GM21576 (cell line): ENCODE results near the gene PPP1CB.
"Not testable (repeated sequence)": the region's sequence is repeated elsewhere in the genome, so short reads cannot be mapped to it uniquely, and the experiment has no call there.

ENCODE experiments used
- ATAC-seq: cut with Tn5 transposase; IDR thresholded peaks from one replicate; pipeline ENCODE4 v1.9.1; 2021; ENCODE audit warnings: mild to moderate bottlenecking, moderate library complexity; ENCODE audit not compliant: unreplicated experiment

Gene PPP1CB

DNA sequence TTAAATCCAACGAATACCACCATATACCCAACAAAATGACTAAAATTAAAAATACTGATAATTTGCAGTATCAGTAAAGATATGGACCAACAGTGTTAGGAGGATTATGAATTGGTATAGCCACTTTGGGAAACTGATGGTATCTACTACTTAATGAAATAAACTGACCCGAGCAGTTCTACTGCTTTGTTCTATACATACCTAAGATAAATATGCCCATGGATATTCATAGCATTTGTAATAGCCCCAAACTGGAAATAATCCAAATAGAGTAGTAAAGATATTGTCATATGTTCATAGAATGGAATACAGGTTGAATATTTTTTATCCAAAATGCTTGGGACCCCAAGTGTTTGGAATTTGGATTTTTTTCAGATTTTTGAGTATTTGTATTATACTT is 20.7 kb downstream of the PPP1CB start:
- ATAC-seq, result no peak

DNA sequence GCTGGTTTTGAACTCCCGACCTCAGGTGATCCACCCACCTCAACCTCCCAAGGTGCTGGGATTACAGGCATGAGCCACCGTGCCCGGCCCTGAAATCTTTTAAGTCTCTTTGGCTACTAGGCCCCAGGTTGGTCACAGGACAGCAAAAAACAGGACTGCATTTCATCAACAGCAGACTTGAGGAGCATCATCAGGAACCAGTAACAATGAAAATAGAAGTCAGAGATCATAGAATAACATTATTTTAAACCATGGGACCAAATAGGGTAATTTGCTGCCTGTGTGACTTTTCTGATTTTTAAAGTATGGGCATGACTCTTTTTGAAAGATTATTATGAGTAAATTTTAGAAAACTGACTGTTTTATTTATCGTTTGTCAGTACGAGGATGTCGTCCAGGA is 24.8 kb downstream of the PPP1CB start:
- ATAC-seq, result no peak

DNA sequence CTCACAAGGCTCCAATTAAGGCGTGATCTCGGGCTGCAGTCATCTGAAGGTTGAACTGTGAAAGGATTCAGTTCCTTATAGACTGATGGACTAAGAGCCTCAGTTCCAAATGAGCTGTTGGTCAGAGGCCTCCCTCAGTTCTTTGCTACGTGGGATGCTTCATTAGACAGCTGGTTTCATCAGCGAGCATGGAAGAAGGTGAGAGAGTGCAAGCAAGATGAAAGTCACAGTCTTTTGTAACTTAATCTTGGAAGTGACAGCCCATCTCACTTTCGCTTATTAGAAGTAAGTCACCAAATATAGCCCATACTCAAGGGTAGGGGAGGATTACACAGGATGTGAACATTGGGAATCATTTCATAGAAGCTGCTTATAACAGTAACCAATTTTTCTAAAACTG is 26.8 kb downstream of the PPP1CB start:
- ATAC-seq, result no peak

DNA sequence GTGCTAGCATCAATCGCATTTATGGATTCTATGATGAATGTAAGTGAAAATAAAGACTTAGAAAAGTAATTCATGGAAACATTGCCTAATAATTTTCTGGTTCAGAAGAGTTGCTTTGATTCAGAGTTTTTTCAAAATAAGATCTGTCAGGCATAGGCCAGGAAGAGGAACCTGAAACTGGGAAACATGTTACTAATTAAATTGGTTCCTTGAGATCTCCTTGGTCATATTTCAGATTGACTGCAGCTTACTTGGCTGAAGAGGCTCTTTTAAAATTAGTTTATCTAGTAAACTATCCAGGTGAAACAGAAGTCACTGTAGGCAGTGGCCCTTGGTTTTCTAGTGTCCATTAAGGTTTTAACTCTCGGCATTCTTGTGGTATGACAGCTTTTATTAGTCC is 27.4 kb downstream of the PPP1CB start:
- ATAC-seq, result no peak

DNA sequence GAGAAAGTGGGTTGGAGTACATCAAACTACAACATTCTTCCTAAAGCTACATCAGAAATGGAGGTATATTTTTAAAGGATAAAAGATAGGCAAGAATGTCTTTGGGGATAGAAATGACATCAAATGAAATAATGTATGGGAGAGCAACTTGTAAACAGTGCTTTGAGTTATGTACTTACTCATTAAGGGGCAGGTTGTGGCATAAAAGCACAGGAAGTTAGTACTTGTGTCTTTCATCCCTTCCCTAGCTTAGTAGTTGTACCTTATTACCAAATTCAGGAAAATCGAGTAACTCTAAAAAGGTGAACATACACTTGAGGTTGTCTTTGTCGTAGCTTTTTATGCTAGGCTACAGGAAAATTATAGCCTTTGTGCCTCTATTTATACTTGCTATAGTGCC is 28.9 kb downstream of the PPP1CB start:
- no peak for ATAC-seq

DNA sequence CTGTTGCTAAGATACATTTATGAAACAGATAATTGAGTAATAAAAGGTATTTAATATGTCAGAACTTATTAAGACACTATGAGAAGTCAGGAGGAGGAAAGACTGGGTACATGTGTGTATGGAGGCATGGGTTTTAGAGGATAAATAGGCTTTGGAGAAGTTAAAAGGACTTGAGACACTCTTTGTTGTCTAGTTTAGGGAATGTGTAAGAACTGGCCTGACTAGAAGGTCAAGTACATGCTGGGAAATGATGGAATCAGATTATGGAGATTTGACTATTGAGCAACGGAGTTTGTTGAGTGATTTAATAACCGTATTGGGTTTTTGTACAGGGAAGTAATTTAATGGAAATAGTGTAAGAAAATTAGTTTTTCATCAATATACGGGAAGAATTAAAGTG is 30.8 kb downstream of the PPP1CB start:
- ATAC-seq, result no peak

DNA sequence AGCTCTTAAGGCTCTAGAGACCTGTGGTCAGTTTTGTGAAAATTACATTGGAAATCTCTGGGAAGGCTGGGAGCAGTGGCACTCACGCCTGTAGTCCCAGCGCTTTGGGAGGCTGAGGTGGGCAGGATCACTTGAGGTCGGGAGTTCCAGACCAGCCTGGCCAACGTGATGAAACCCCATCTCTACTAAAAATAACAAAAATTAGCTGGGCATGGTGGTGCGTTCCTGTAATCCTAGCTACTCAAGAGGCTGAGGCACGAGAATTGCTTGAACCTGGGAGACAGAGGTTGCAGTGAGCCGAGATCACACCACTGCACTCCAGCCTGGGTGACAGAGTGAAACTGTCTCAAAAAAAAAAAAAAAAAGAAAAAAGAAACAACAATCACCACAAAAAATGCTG is 32.9 kb downstream of the PPP1CB start:
- ATAC-seq, result not testable (repeated sequence)

DNA sequence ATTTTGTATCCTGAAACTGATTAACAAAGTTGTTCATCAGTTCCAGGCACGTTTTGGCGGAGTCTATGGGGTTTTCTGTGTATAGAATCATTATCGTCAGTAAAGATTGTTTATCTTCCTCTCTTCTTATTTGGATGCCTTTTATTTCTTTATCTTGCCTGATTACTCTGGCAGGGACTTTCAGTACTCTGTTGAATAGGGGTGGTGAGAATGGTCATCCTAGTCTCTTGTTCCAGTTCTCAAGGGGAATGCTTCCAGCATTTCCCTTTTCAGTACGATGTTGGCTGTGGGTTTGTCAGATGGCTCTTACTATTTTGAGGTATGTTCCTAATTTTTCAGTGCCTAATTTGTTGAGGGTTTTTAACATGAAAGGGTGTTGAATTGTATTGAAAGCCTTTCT is 45.0 kb downstream of the PPP1CB start:
- no peak for ATAC-seq

DNA sequence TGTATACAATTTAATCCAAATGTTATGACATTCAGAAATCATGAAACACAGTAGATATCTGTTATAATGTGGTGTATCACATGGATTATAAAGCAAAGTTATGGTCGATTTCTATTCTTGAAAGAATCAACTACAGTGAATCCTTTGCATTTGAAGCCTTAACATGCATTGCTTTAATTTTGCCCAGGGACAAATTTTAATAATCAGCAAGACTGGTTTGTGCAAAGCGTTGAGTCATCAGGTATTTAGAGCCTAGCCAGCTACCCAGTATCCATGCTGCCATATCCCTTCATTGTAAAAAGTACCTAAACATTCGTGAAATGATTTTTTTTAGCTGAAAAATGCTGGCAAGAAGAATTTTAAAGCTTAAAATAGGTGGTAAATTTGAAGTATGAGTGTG is 50.1 kb downstream of the PPP1CB start:
- ATAC-seq, result no peak

DNA sequence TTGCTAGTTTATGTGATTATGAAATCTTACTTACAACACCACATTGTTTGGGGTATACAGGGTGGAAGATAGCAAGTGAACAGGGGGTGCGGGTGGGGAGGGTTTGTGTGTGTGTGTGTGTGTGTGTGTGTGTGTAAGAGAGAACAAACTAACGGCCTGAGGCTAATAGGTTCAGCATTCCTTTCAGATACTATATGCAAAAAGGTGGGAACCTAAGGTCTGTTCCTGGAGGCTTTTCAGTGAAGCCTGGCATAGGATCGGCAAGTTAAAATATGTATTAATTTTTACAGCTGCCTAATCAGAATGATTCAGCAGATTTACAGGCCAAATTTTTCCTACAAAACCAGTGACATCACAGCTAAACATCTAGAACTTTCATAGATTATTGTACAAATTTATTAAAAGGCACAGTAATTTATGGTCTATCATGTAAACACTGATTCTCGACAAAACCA is 51.4 kb downstream of the PPP1CB start:
- no peak for ATAC-seq

DNA sequence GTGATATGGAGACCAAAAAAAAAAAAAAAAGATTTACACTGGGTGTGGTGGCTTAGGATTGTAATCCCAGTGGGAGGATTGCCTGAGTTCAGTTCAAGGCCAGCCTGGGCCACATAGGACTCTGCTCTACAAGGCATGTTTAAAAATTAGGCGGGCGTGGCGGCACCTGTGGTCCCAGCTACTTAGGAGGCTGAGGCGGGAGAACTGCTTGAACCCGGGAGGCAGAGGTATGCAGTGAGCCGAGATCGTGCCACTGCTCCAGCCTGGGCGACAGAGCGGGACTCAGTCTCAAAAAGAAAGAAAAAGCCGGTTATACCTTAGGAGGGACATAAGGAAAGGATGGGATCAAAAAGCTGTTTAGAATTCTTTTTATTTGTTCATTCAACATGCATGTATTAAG is 58.3 kb downstream of the PPP1CB start:
- no peak for ATAC-seq

DNA sequence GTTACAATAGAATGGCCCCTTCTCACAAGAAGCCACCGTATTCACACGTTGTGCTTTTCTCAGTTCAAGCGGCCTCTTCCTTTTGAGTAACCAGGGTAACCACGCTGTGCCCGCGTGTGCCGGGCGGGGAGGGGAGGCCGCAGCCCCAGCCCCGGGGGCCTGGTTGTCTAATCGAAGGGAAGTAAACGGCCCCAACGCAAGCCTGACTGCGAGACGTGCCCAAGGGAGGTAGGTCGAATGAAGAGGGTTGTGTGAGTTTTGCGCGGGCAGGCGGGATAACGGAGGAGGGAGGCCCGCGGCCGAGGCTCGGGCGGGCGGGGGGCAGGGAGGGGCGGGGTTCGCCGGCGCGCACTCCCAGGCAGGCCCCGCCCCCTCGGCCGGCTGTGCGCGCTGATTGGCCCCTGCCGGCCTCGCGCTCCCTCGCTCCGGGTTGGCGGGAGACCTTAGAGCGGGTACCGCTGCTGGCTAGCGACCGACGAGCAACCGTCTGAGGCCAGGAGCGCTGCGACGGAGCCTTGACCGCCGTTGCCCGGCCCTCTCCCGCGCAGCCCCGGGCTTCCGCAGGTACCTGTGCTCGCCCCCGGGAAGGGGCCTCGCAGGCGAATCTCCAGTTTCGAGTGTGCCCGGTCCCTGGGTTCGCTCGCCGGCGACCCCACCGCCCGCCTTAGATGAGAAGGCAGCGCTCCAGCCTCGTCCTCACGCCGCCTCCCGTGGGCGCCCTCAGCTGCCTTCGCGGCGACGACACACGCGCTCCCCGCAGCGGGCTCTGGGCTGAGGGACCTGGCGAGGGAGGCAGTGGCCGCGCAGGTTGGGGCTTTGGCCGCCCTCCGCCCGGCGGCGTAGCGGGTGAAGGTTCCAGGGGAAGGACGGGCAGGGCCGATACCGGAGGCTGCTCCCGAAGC is 59.0 kb downstream of the PPP1CB start, which contains the start of gene SPDYA:
Gene SPDYA (plus strand): TSS at position 451 of the 902 bp plus-strand sequence. CDS start 5,181 bp downstream, outside the sequence.
- ATAC-seq, result peak; percentile 76

DNA sequence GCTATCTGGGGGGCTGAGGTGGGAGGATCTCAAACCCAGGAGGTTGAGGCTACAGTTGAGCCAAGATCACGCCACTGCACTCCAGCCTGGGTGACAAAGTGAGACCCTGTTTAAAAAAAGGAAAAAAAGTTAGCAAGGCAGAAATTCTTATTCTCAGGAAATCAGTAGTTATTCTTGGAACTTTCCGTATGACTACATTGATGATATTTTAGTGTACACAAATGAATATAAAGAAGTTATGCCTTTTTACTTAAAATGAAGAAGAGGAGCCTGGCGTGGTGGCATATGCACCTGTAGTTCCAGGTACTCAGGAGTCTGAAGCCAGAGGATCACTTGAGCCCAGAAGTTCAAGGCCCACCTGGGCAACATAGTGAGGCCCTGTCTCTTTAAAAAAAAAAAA is 66.4 kb downstream of the PPP1CB start:
- ATAC-seq, result no peak

DNA sequence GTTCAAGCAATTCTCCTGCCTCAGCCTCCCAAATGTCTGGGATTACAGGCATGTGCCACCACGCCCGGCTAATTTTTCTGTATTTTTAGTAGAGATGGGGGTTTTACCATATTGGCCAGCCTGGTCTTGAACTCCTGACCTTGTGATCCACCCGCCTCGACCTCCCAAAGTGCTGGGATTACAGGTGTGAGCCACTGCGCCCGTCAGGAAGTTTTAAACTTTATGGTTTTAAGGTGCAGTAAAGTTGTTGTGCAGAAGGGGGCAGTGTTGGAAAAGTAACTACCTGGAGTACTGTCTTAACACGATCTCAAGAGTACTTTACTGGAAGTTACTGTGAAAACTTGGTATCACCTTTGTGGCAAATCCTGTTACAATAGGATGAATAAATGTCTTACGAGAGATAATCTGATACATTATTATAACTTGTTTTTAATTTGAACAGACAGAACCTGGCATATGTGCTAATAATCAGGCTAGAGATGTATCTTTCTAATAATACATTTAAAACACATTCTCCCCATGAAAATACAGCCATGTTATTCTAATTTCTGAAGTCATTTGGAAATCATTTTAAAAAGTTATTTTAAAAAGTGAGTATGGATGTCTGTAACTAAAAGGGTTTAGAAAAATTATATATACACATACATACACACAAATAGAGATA is 69.8 kb downstream of the PPP1CB start:
- no peak for ATAC-seq

DNA sequence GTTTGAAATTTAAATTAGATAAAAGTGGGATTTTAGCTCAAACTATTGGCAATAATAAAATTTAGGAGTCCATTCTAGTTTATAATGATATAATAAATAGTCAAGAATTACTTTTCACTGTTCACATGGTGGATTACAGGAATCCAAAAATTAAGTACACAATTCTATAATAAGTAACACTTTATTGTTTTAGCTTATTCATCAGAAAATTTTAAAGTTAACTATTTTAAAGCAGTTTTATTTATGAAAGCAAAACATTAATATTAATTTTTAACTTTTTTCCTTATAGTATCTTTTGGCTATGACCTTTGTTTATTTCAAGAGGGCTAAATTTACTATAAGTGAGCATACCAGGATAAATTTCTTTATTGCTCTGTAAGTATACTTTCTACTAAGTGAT is 70.4 kb downstream of the PPP1CB start:
- ATAC-seq, result no peak

DNA sequence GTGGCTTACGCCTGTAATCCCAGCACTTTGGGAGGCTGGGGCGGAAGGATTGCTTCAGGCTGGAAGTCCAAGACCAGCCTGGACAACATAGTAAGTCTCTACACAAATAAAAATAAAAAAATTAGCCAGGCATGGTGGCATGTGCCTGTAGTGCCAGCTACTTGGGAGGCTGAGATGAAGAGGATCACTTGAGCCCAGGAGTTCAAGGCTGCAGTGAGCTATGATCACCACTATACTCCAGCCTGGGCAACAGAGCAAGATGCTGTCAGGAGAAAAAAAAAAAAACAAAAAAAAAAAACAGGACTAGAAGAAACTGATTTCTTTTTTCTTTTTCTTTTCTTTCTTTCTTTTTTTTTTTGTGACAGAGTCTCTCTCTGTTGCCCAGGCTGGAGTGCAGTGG is 72.6 kb downstream of the PPP1CB start:
- ATAC-seq, result no peak

DNA sequence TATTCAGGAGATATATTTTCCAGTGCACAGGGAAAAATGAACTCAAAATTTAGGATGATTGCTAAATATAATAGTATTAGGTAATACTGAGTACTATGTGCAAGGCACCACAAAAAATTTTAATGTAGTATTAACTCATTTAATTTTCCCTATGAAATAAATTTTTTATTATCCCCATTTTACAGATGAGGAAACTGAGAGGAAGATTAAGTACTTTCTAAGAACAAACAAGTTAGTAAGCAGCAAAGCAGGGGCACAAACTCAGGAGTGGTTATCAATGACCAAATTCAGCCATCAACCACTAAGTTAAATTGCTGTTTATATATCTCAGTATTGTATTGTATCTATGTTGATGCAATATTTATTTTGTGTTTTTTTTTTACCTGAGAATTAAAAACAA is 73.2 kb downstream of the PPP1CB start:
- no peak for ATAC-seq

DNA sequence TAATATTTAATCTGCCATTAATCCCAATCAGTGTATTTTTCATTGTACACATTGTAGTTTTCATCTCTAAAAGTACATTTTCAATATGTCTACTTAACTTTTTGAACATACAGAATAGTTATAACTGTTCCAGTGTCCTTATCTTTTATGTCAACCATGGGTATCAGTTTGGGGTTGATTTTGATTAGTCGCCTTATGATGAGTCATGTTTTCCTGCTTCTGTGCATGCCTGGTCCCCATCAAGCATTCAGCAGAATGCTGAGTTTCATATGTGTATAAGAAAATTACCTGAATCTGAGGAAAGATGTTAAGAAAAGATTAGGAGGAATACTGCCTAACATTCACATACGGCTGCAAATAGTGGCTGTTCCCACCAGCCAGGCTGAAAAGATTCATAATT is 76.8 kb downstream of the PPP1CB start:
- ATAC-seq, result no peak

DNA sequence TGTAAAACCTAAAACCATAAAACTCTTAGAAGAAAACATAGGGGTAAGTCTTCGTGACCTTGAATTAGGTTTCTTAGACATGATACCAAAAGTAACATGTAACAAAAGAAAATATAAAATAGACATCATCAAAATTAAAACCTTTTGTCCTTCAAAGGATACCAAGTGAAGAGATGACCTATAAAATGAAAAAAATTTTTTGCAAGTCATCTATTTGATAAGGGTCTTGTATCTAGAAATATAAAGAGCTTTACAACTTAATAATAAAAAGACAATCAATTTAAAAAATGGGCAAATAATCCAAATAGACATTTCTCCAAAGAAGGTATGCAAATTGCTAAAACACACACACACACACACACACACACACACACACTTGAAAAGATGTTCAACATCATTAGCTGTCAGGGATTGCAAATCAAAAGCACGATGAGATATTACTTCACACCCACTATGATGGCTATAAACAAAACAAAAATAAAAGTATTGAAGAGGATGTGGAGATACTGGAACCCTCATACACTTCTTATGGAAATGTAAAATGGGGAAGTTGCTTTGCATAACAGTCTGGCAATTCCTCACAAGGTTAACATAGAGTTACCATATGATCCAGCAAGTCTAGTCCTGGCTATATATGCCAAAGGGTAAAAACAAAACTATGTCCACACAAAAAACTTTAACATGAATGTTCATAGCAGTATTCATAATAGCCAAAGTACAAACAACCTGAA is 82.3 kb downstream of the PPP1CB start:
- ATAC-seq, result no peak

DNA sequence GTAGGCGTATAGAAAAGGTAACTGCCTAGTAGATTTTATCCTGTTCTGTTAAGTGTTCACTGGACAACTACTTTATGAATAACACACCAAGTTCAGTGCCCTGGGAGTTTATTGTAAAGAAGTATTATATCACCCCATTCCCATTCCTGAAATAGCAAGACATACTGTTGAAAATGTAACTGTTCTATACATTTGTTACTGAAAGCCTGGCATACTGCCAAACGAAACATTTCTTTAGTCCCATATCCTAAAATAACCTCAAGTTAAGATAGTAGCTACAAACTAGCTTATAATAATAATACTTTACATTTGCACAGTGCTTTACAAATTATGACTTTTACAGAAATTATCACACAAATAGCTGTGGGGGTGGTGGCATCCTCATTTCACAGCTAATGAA is 84.2 kb downstream of the PPP1CB start:
- ATAC-seq, result no peak

DNA sequence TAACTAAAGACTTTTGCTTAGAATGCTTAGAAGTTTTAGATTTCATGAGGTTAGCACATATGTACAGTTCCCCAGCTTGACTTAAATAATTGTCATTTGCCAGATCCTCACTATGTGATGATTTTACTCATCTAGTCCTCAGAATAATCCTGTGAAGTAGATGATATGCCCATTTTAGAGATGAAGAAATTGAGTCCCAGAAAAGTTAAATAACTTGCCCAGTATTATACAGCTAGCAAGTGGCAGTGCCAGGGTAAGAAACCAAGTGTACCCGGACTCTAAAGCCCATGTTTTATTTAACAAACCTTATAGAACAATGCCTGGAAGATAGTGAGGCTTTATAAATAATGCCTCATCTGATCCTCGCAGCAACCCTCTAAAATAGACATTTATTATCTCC is 87.3 kb downstream of the PPP1CB start:
- no peak for ATAC-seq

DNA sequence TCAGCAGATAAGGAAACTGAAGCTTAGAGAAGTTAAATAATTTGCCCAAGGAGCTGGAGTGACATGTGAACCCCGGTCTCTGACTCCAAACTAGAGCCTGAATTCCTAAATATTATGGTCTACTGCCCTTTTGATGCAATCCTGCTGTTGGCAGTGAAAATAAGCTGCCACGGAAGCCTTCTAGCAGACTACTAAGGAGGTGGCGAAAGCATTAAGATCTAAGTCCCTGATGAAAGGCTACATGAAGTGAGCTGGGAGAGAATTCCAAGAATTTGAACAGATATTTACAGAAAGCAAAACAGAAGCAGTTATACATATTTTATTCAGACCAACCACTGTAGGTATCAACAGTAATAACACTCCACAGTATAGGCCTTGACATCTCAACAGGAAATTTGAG is 90.4 kb downstream of the PPP1CB start:
- ATAC-seq, result no peak
